GM19240 (cell line): ENCODE results near the gene AGBL5.
"Not testable (repeated sequence)": the region's sequence is repeated elsewhere in the genome, so short reads cannot be mapped to it uniquely, and the experiment has no call there.

Source experiments
- DNase-seq: peaks from one replicate; pipeline ENCODE4 v3.0.0; 2011; ENCODE audit warnings: low spot score; ENCODE audit not compliant: insufficient read length

AGBL5 gene

DNA sequence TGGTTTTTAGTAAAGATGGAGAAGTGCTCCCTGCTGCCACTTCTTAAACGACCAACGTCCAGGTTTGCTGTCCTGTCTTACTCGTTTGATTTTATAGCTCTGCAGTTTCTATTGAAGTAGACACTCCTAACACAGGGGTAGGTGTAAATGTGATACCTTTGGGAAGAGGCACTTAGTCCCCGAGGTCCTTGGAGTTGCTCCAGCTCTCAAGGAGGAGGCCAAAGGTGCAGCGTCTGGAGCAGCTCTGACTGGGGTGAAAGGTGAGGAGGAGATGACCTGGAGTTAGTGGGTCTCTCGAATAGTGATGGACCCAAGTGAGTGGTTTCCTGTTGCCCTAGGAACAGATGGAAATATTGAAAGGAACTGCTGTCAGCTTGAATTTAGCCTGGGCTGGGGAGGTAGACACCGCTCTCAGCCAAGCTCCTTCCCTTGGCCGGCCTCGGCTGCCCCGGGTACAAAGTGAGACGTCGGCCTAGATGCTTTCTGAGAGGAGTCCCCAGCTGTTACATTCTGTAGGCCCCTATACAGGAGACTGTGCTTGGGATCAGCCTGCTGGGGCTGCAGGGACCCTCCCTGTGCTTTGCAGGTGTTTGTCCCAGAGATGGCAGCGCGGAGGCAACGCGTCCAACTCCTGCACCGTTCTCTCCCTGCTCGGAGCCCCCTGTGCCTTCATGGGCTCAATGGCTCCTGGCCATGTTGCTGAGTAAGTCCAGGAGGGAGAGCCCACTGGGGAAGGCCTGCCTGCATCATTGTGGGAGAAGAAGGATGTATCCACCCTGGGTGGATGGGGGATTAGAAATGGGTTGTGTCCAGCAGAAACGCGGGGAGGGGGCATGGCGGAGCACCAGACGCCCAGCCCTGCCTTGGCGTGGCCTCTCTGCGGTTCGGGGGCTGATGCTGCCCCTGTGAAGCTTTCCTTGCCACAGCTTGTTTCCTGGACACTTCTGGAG, 40.6 kb downstream of the AGBL5 start:
- no peak for DNase-seq

GRCh38 chr2:27092696-27093429, 41.4 kb downstream of the AGBL5 start:
- no peak for DNase-seq

DNA sequence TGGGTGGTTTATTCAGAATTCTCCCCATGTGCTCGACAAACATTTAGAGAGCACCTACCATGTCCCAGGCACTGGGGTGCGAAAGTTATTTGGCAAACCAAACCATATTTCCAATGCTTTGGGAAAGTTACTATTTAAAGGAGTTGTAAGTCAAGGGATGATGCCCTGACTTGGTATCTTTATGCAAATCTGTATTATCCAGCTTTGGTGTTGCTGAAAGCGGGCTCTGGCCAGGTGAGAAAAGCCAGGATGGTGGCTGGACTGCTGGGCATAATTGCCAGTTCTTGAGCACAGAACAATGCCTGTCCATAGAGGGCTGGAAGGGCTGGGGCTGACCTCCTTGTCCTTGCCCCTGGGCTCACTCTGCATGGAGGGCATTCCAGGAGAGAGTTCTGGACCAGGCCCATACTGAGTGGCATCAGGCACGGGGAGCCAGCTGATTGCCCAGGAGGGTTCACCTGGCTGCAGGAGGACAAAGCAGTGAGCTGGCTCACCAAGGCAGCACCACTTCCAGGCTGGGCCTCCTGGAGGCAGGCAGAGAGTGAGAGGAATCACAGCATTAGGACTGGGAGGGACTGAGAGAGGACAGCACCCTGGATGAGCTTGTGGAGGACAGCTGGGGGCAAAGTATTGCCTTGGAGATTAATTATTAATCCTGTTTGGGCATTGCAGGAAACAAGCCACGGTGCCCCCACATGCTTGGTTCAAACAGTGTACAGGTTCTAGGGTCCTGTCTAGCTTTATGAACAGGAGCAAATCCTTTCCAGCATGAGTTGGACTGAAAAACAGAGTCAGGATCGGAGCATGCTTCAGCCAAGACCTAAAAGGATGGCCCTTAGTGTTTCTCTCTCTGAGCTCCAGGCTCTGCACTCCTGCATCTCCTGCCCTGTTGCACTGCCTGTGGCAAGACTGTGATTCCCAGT, 42.2 kb downstream of the AGBL5 start:
- no peak for DNase-seq

- DNase-seq, result no peak
These were observed 43.0 kb downstream of the AGBL5 start for GRCh38 chr2:27094353-27094984.

- DNase-seq, result no peak
These were observed 43.9 kb downstream of the AGBL5 start for GRCh38 chr2:27095427-27095744.

DNA sequence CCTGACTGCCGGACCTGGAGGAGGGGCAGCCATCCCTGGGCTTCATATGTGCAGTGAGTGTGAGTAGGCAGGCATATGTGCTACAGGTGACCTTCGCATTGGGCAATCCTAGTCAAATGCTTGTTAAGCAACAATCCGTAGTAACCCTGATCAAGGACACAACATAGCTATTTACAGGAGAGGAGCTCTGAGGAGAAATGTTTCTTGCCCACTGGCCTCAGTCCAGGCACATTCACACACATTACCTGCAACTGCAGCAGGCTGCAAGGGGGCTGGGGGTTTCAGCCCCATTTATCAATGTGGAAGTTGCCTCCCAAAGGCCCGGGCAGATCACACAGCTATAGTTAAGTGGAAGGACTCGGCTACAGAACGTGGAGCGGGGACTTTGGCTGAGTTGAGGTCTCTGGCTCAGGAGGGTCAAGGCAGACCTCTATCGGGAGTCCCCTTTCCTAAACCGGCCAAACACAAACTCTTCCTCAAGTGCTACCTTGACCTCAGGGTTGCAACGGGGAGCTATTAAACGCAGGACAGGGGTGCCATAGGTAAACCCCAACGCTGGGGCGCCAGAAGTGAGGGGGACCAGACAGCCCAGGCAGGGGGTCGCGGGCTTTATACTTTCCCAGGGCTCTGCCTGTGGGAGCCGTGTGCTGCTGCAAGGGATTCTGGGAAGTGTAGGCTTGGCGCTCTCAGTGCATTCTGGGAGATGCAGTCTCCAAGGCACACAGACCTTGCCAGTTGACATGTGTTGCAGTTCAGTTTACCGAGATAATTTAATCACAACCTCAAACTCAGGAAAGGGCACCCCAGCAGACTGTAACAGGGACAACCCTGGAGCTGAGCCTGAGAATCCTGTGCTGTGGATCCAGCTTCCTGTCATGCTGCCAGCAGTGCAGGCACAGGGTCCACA, 44.5 kb downstream of the AGBL5 start:
- peak; percentile 91 for DNase-seq

DNA sequence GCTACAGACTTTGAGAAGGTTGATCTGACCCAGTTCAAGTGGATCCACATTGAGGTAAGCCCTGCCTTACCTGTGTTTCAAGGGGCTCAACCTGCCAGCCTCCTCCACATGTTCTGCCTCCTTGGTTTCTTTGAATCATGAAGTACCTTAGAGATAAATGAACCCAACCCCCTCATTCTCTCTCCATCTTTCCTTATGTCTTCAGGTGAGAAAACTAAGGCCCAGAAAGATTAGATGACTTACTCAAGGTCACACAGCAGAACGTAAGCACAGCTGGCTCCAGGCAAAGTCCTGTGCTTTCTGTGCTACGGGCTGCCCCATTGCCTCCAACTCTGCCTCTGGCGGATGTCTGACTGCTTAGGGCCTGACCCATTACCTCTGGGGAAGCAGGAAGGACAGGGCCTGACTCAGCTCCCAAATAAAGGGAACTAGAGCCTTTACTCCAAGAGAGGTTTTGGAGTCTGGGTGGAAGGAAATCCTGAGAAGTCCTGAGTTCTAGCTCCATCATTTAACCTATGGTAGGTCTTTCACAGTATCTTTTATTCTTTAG, 45.4 kb downstream of the AGBL5 start:
- DNase-seq, result no peak

- no peak for DNase-seq
These were observed 45.9 kb downstream of the AGBL5 start for GRCh38 chr2:27097341-27097740.

- DNase-seq, result no peak
These were observed 48.0 kb downstream of the AGBL5 start for GRCh38 chr2:27099334-27099955.

GRCh38 chr2:27100036-27100435, 48.6 kb downstream of the AGBL5 start:
- DNase-seq, result no peak

DNA sequence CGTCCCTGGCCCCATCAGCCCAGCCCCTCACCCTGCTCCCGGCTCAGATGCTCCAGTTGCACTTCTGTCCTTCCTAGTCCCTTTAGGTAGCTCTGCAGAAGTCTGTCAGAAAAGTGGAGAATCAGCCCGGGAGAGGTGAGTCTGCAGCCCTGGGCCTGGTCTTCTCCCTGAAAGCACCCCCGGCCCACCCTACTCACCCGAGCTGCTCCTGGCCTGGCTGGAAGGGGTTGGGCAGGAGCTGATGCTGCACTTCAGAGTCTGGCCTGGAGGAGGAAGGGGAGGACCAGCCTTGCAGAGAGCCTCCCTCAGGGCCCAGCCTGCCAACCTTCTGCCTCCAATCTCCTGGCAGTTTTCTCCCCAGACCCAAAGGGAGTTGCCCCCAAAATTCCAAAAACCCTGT, 50.9 kb downstream of the AGBL5 start:
- DNase-seq, result no peak

DNA sequence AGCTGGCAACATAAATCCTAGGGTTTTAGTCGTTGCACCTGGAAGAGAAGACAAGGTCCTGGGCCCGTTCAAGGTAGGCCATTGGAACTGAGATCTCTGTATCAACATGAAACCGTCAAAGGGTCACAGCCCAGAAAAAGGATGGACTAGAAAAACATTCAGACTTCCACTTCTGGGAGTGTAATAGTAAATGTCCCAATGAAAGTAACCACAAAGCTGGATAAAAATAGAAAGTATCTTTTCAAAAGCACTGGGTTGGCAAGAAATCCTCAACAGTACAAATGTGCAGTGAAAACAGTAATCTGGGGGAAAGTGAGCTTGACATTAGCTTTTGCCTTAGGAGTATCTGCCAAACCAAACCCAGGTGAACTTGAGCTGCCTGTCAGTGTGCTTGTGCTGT, 54.5 kb downstream of the AGBL5 start:
- DNase-seq, result no peak

DNA sequence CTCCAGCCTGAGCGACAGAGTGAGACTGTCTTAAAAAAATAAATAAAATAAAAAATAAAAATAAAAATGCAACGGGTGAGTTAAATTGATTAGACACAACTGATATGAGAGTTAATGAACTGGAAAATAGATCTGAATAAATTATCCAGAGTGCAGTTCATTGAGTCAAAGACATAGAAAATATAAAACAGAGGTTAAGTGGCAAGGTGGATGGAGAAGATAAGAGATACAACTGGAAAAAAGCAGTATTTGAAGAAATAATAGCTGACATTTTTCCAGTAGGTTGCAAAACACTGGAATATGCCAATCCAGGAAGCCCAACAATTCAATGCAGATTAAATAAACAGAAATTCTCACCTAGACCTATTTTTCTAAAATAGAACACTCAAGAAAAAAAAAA, 56.8 kb downstream of the AGBL5 start:
- no peak for DNase-seq

- DNase-seq, result no peak
These were observed 57.6 kb downstream of the AGBL5 start for GRCh38 chr2:27109083-27109482.

DNA sequence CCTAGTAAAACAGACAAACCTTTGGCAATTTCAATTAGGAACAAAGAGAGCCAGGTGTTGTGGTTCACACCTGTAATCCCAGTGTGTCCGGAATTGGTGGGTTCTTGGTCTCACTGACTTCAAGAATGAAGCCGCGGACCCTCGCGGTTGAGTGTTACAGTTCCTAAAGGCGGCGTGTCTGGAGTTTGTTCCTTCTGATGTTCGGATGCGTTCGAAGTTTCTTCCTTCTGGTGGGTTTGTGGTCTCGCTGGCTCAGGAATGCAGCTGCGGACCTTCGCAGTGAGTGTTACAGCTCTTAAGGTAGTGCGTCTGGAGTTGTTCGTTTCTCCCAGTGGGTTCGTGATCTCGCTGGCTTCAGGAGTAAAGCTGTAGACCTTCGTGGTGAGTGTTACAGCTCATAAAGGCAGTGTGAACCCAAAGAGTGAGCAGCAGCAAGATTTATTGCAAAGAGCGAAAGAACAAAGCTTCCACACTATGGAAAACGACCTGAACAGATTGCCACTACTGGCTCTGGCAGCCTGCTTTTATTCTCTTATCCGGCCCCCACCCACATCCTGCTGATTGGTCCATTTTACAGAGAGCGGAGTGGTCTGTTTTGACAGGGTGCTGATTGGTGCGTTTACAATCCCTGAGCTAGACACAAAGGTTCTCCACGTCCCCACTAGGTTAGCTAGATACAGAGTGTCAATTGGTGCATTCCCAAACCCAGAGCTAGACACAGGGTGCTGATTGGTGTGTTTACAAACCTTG, 59.3 kb downstream of the AGBL5 start:
- not testable (repeated sequence) for DNase-seq

- not testable (repeated sequence) for DNase-seq
These were observed 60.1 kb downstream of the AGBL5 start for GRCh38 chr2:27111392-27112078.

DNA sequence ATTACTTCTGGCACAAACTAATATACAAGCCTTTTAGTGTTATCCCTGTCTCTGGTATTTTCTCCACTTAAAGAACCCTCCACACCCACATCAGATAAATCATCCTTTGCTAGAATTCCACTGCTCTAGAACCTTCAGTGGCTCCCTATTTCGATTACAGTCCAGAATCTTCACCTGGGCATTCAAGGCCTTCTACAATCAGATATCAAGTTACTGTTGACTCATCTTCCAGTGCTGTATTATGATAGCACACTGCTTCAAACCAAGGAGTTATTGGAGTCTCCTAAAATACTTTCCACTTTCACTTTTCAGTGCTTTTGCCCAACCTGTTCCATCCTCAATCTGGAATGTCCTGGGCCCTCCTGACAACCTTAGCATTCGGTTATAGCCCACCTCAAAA, 64.1 kb downstream of the AGBL5 start:
- no peak for DNase-seq

GRCh38 chr2:27117995-27118524, 66.6 kb downstream of the AGBL5 start:
- no peak for DNase-seq
